HEK293 (cell line): Measurements from ENCODE around the gene CDH2.

Experiments
- CTCF ChIA-PET: fragments of 350-600 bp; formaldehyde crosslinking; extraction: SDS; loops from one replicate; lab custom pipeline; 2021; ENCODE audit warnings: antibody characterized with exemption; lab: Yijun Ruan, JAX
- POLR2A ChIA-PET: fragments of 300-600 bp; formaldehyde crosslinking; extraction: SDS; loops from one replicate; lab custom pipeline; 2020; ENCODE audit warnings: antibody characterized with exemption, inconsistent platforms; lab: Yijun Ruan, JAX
- H3K27ac ChIP-seq: fragments of 200-500 bp; sonication (Bioruptor generic); 2 replicates; pipeline ENCODE4 v1.5.1; 2014; ENCODE audit warnings: low read depth, low read length, control low read depth, inconsistent platforms; ENCODE audit errors: extremely low read depth
- H3K36me3 ChIP-seq, 2 experiments: fragments of 200-500 bp in 1 of 2; sonication (Bioruptor generic) in 1 of 2; 1 replicate in 1 of 2; 2 replicates in 1 of 2; pipeline ENCODE4 v1.5.1; 2014 to 2017; ENCODE audit warnings: inconsistent platforms in 2 of 2, low read length in 2 of 2; ENCODE audit not compliant: control insufficient read depth in 2 of 2, insufficient read depth in 1 of 2
- H3K4me1 ChIP-seq: fragments of 200-500 bp; sonication (Bioruptor generic); 2 replicates; pipeline ENCODE4 v1.5.1; 2014; ENCODE audit warnings: mild to moderate bottlenecking, low read length, inconsistent platforms; ENCODE audit not compliant: control insufficient read depth, insufficient read depth
- H3K4me3 ChIP-seq: 2 replicates; pipeline ENCODE4 v1.5.1; 2011; ENCODE audit warnings: low read depth, mild to moderate bottlenecking, control low read depth, low read length, moderate library complexity
- H3K9me3 ChIP-seq: fragments of 200-500 bp; sonication (Bioruptor generic); 2 replicates; pipeline ENCODE4 v1.5.1; 2014; ENCODE audit warnings: low read depth, low read length, inconsistent platforms; ENCODE audit not compliant: control insufficient read depth, insufficient read depth
- BCL11A ChIP-seq: fragments of 450-650 bp; formaldehyde crosslinking; IDR thresholded peaks from 2 replicates; pipeline ENCODE4 v1.5.1; 2016; ENCODE audit warnings: low read depth, missing biosample characterization, missing genetic modification characterization
- FEZF1 ChIP-seq: fragments of 450-650 bp; formaldehyde crosslinking; IDR thresholded peaks from 2 replicates; pipeline ENCODE4 v1.5.1; 2016; ENCODE audit warnings: missing biosample characterization, missing genetic modification characterization
- KLF1 ChIP-seq: fragments of 450-650 bp; formaldehyde crosslinking; IDR thresholded peaks from 2 replicates; pipeline ENCODE4 v1.5.1; 2016; ENCODE audit warnings: missing biosample characterization, missing genetic modification characterization
- KLF10 ChIP-seq: fragments of 450-650 bp; IDR thresholded peaks from 2 replicates; pipeline ENCODE4 v1.5.1; 2018; ENCODE audit warnings: missing biosample characterization, mild to moderate bottlenecking, missing genetic modification characterization
- KLF7 ChIP-seq: fragments of 450-650 bp; formaldehyde crosslinking; IDR thresholded peaks from 2 replicates; pipeline ENCODE4 v1.5.1; 2016; ENCODE audit warnings: missing biosample characterization, missing genetic modification characterization, borderline replicate concordance
- OVOL3 ChIP-seq: fragments of 450-650 bp; formaldehyde crosslinking; IDR thresholded peaks from 2 replicates; pipeline ENCODE4 v1.5.1; 2016; ENCODE audit warnings: missing biosample characterization, missing genetic modification characterization
- ZBTB8A ChIP-seq: fragments of 450-650 bp; formaldehyde crosslinking; IDR thresholded peaks from 2 replicates; pipeline ENCODE4 v1.5.1; 2016; ENCODE audit warnings: missing biosample characterization, missing genetic modification characterization
- ZFHX2 ChIP-seq: fragments of 450-650 bp; formaldehyde crosslinking; conservative IDR thresholded peaks from 2 replicates; pipeline ENCODE4 v1.5.1; 2016; ENCODE audit warnings: missing biosample characterization, missing genetic modification characterization
- ZNF138 ChIP-seq: fragments of 450-650 bp; formaldehyde crosslinking; IDR thresholded peaks from 2 replicates; pipeline ENCODE4 v1.5.1; 2016; ENCODE audit warnings: missing biosample characterization, missing genetic modification characterization, borderline replicate concordance
- ZNF155 ChIP-seq: fragments of 450-650 bp; formaldehyde crosslinking; IDR thresholded peaks from 2 replicates; pipeline ENCODE4 v1.5.1; 2016; ENCODE audit warnings: missing biosample characterization, missing genetic modification characterization
- ZNF335 ChIP-seq: fragments of 450-650 bp; formaldehyde crosslinking; conservative IDR thresholded peaks from 2 replicates; pipeline ENCODE4 v1.5.1; 2016; ENCODE audit warnings: missing biosample characterization, missing genetic modification characterization
- ZNF521 ChIP-seq: fragments of 450-650 bp; formaldehyde crosslinking; IDR thresholded peaks from 2 replicates; pipeline ENCODE4 v1.5.1; 2017; ENCODE audit warnings: missing biosample characterization, mild to moderate bottlenecking, missing genetic modification characterization
- ZNF561 ChIP-seq: fragments of 450-650 bp; IDR thresholded peaks from 2 replicates; pipeline ENCODE4 v1.5.1; 2018; ENCODE audit warnings: missing biosample characterization, missing genetic modification characterization, borderline replicate concordance
- ZNF600 ChIP-seq: fragments of 450-650 bp; formaldehyde crosslinking; IDR thresholded peaks from 2 replicates; pipeline ENCODE4 v1.5.1; 2016; ENCODE audit warnings: missing biosample characterization, missing genetic modification characterization
- ZNF658 ChIP-seq: fragments of 450-650 bp; formaldehyde crosslinking; IDR thresholded peaks from 2 replicates; pipeline ENCODE4; 2016; ENCODE audit warnings: missing biosample characterization, missing genetic modification characterization
- ZNF707 ChIP-seq: fragments of 450-650 bp; formaldehyde crosslinking; IDR thresholded peaks from 2 replicates; pipeline ENCODE4 v1.5.1; 2016; ENCODE audit warnings: missing biosample characterization, missing genetic modification characterization
- ZNF768 ChIP-seq: fragments of 450-650 bp; formaldehyde crosslinking; IDR thresholded peaks from 2 replicates; pipeline ENCODE4 v1.5.1; 2018; ENCODE audit warnings: missing biosample characterization, mild to moderate bottlenecking, missing genetic modification characterization
- ZNF837 ChIP-seq: fragments of 450-650 bp; formaldehyde crosslinking; IDR thresholded peaks from 2 replicates; pipeline ENCODE4 v1.5.1; 2016; ENCODE audit warnings: missing biosample characterization, missing genetic modification characterization
- ZNF843 ChIP-seq: fragments of 450-650 bp; formaldehyde crosslinking; IDR thresholded peaks from 2 replicates; pipeline ENCODE4 v1.5.1; 2016; ENCODE audit warnings: missing biosample characterization, missing genetic modification characterization
- ZSCAN30 ChIP-seq: fragments of 450-650 bp; IDR thresholded peaks from 2 replicates; pipeline ENCODE4 v1.5.1; 2018; ENCODE audit warnings: missing biosample characterization, mild to moderate bottlenecking, missing genetic modification characterization, moderate library complexity
- TF ChIP-seq, protein P1 (sequence below): fragments of 450-650 bp; IDR thresholded peaks from 2 replicates; pipeline ENCODE4 v1.5.1; 2018; ENCODE audit warnings: missing biosample characterization, missing genetic modification characterization
- TF ChIP-seq, protein P2 (sequence below): fragments of 450-650 bp; formaldehyde crosslinking; IDR thresholded peaks from 2 replicates; pipeline ENCODE4 v1.5.1; 2017; ENCODE audit warnings: missing biosample characterization, missing genetic modification characterization
- TF ChIP-seq, protein P3 (sequence below): fragments of 450-650 bp; formaldehyde crosslinking; IDR thresholded peaks from 2 replicates; pipeline ENCODE4 v1.5.1; 2016; ENCODE audit warnings: missing biosample characterization, missing genetic modification characterization
- TF ChIP-seq, protein P4 (sequence below): fragments of 450-650 bp; formaldehyde crosslinking; IDR thresholded peaks from 2 replicates; pipeline ENCODE4 v1.5.1; 2017; ENCODE audit warnings: missing biosample characterization, missing genetic modification characterization
- TF ChIP-seq, protein P5 (sequence below): fragments of 450-650 bp; formaldehyde crosslinking; IDR thresholded peaks from 2 replicates; pipeline ENCODE4 v1.5.1; 2016; ENCODE audit warnings: missing biosample characterization, missing genetic modification characterization

The CDH2 gene

DNA sequence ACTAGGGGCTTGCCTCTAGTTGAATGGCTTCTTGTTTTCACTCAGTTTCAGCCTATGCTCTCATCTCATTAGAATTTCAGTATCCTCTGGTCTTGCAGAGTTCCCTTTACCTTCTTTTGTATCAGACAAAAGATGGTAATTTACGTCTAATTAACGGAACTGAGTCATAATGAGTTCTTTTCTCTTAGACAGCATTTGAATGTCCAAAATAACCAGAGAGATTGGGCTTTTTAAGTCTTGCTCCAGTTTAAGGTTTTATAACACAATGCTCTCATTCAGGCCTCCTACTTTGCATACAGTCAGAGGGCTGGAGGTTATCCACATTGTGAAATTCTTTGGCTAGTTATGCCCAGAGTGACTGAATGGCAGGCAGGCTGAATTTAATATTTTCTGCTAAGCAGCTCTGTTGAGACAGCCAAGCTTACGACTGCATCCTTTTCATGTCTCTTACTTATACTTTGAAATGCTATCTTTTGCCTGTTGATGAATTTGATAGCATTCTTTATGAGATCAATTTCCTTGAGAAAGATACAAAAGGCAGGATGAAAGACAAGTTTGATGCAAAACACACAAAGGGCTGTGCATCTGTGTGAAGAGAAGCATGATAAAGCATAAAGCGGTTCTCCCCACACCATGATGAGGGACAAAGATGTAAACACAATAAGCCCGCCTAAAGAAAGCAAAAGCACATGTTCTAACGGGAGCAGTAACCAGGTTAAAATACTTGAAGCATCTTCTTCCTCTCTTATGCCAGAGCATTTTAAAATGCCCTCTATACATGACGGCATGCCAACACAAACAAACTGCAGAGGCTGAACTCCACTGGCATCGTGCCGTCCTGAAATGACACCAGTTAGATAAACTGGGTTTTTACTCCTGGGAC lies 90.0 kb downstream of the CDH2 start:
- H3K27ac ChIP-seq = no peak overlapping the region
- TF ChIP-seq ZNF600 (tag by site-specific recombination) (peak; percentile 76), ZNF768 (tag by site-specific recombination) (no peak), FEZF1 (tag by site-specific recombination) (peak; percentile 74), ZNF837 (tag by site-specific recombination) (no peak), ZNF335 (tag by site-specific recombination) (no peak; the same call in 1 of the 2 replicates), ZNF138 (tag by site-specific recombination) (no peak), ZSCAN30 (tag by site-specific recombination) (peak; percentile 53; the same call in 1 of the 2 replicates), ZNF843 (tag by site-specific recombination) (peak; percentile 31; the same call in 1 of the 2 replicates), OVOL3 (tag by site-specific recombination) (0 out of 2 replicates have a peak, but pooled peaks have one; percentile 12)
- TF ChIP-seq, protein P1, sequence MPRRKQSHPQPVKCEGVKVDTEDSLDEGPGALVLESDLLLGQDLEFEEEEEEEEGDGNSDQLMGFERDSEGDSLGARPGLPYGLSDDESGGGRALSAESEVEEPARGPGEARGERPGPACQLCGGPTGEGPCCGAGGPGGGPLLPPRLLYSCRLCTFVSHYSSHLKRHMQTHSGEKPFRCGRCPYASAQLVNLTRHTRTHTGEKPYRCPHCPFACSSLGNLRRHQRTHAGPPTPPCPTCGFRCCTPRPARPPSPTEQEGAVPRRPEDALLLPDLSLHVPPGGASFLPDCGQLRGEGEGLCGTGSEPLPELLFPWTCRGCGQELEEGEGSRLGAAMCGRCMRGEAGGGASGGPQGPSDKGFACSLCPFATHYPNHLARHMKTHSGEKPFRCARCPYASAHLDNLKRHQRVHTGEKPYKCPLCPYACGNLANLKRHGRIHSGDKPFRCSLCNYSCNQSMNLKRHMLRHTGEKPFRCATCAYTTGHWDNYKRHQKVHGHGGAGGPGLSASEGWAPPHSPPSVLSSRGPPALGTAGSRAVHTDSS (tag by site-specific recombination) = peak; percentile 64; the same call in 1 of the 2 replicates
- TF ChIP-seq, protein P2, sequence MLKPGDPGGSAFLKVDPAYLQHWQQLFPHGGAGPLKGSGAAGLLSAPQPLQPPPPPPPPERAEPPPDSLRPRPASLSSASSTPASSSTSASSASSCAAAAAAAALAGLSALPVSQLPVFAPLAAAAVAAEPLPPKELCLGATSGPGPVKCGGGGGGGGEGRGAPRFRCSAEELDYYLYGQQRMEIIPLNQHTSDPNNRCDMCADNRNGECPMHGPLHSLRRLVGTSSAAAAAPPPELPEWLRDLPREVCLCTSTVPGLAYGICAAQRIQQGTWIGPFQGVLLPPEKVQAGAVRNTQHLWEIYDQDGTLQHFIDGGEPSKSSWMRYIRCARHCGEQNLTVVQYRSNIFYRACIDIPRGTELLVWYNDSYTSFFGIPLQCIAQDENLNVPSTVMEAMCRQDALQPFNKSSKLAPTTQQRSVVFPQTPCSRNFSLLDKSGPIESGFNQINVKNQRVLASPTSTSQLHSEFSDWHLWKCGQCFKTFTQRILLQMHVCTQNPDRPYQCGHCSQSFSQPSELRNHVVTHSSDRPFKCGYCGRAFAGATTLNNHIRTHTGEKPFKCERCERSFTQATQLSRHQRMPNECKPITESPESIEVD (tag by site-specific recombination) = peak; percentile 67
- H3K36me3 ChIP-seq = no peaks in the 10 kb centered on the region
- POLR2A ChIA-PET = no interaction called here
- H3K4me1 ChIP-seq = peaks cover 18% of the 10 kb centered on the region
- no peak overlapping the region for H3K4me3 ChIP-seq
- no peaks in the 10 kb centered on the region for H3K9me3 ChIP-seq
- CTCF ChIA-PET = interaction anchor here (0.6 to 1.0 kb wide), 2 partner anchors 23 to 58 kb away, joined by 3 to 5 read pairs; no protein-coding TSS in a partner anchor

DNA sequence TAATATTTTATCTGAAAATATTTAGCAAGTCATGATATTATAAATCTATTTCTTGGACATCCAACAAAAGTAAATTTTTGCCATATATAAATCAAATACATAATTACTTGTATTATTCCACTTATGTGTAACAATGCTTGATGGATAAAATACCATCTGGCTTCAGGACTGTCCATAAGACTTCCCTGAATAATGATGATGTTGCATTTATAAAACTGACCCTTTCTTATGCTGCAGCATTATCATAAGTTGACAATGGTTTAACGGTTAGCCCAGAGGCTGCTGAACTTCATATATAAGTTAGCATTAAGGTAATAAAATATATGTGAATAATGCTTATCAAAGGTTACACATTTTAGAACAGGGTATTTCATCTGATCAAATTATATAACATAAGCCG lies 95.4 kb downstream of the CDH2 start:
- POLR2A ChIA-PET = interaction anchor here (1.2 kb wide), 1 partner anchor 96 kb away, joined by 5 read pairs; the partner anchor contains the start of gene CDH2
- H3K36me3 ChIP-seq = no peaks in the 10 kb centered on the region
- no peak overlapping the region for H3K27ac ChIP-seq
- H3K9me3 ChIP-seq = no peaks in the 10 kb centered on the region
- H3K4me3 ChIP-seq = no peak overlapping the region
- peaks cover 8% of the 10 kb centered on the region; the same call in 1 of the 2 replicates for H3K4me1 ChIP-seq
- CTCF ChIA-PET = interaction anchor here (0.6 to 0.8 kb wide), 3 partner anchors 80 to 282 kb away, joined by 3 read pairs; no protein-coding TSS in a partner anchor
- TF ChIP-seq ZNF561 (tag by site-specific recombination) = no peak
- no peak for TF ChIP-seq ZBTB8A (tag by site-specific recombination)
- TF ChIP-seq, protein P3, sequence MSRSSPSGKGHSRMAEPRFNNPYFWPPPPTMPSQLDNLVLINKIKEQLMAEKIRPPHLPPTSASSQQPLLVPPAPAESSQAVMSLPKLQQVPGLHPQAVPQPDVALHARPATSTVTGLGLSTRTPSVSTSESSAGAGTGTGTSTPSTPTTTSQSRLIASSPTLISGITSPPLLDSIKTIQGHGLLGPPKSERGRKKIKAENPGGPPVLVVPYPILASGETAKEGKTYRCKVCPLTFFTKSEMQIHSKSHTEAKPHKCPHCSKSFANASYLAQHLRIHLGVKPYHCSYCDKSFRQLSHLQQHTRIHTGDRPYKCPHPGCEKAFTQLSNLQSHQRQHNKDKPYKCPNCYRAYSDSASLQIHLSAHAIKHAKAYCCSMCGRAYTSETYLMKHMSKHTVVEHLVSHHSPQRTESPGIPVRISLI = no peak
- TF ChIP-seq, protein P4, sequence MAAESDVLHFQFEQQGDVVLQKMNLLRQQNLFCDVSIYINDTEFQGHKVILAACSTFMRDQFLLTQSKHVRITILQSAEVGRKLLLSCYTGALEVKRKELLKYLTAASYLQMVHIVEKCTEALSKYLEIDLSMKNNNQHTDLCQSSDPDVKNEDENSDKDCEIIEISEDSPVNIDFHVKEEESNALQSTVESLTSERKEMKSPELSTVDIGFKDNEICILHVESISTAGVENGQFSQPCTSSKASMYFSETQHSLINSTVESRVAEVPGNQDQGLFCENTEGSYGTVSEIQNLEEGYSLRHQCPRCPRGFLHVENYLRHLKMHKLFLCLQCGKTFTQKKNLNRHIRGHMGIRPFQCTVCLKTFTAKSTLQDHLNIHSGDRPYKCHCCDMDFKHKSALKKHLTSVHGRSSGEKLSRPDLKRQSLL (tag by site-specific recombination) = no peak
- no peak for TF ChIP-seq ZNF521 (tag by site-specific recombination)
- no peak for TF ChIP-seq KLF7 (tag by site-specific recombination)
- TF ChIP-seq ZNF155 (tag by site-specific recombination) = no peak
- no peak for TF ChIP-seq ZNF138 (tag by site-specific recombination)
- TF ChIP-seq, protein P5, sequence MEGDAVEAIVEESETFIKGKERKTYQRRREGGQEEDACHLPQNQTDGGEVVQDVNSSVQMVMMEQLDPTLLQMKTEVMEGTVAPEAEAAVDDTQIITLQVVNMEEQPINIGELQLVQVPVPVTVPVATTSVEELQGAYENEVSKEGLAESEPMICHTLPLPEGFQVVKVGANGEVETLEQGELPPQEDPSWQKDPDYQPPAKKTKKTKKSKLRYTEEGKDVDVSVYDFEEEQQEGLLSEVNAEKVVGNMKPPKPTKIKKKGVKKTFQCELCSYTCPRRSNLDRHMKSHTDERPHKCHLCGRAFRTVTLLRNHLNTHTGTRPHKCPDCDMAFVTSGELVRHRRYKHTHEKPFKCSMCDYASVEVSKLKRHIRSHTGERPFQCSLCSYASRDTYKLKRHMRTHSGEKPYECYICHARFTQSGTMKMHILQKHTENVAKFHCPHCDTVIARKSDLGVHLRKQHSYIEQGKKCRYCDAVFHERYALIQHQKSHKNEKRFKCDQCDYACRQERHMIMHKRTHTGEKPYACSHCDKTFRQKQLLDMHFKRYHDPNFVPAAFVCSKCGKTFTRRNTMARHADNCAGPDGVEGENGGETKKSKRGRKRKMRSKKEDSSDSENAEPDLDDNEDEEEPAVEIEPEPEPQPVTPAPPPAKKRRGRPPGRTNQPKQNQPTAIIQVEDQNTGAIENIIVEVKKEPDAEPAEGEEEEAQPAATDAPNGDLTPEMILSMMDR (tag by site-specific recombination) = no peak
- no peak for TF ChIP-seq KLF10 (tag by site-specific recombination)
- no peak for TF ChIP-seq ZNF707 (tag by site-specific recombination)
- TF ChIP-seq ZFHX2 (tag by site-specific recombination) = no peak
- no peak for TF ChIP-seq KLF1
- no peak for TF ChIP-seq BCL11A
- TF ChIP-seq ZNF658 (tag by site-specific recombination) = no peak
